ENCODE results near the gene MED13L.

The MED13L gene

GRCh38 chr12:116077431-116077830, 200.1 kb downstream of the MED13L start:
- no peak for DNase-seq

GRCh38 chr12:116076399-116076798, 201.1 kb downstream of the MED13L start:
- DNase-seq: no peak

DNA sequence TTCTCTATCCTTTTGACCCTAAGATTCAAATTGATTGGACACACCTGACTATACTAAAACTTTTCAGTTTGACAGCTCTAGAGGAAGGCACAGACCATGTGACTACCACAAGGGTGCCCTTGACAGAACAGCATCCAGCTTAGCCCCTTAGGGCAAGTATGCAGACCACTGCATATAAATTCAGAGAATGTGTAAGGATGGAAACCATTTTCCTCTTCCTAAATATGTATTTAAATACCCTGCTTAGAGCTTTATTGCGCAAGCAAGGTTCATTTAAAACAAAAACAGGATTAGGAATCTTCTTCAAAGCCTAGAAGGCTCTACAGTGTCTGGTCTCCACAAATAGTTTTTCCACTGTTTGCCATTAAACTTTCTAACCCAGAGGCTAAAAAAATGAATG, 202.8 kb downstream of the MED13L start:
- no peak for DNase-seq

GRCh38 chr12:116071555-116072230, 205.8 kb downstream of the MED13L start:
- DNase-seq: no peak

DNA sequence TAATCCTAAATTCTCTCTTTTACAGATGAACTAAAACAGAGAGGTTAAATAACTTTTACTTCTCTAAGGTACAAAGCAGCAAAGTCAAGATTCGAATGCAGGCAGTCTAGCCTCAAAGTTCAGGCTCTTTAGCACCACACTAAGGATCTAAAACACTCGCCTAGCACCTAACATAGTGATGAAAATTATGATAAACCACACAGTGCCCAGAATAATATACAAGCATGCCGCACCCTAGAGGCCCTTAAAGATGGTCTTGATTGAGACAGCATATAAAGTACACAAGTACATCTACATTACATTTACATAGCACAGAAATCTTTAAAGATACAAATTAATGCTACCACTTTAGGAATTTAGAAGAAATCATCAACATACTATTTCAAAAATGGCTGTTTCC, 207.0 kb downstream of the MED13L start:
- DNase-seq: no peak

- no peak for DNase-seq
These were observed 207.6 kb downstream of the MED13L start for GRCh38 chr12:116069943-116070342.

DNA sequence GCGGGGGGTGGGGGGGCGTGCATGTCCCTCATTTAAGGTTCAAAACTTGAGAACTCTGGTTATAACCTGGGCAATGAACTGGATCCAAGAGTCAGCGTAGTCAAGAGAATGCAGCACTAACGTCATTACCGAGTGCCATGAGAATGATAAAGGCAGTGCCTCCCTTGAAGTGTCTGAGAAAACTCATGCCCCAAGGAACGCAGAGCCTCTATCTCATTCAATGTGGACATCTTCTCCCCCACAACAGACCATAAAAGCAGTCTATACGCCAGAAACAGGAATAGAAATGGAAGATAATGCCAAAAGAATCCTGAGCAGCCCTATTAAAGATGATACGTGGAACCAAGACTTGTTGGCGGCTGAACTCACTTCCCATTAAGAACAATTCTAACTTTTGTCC, 208.6 kb downstream of the MED13L start:
- DNase-seq: no peak

DNA sequence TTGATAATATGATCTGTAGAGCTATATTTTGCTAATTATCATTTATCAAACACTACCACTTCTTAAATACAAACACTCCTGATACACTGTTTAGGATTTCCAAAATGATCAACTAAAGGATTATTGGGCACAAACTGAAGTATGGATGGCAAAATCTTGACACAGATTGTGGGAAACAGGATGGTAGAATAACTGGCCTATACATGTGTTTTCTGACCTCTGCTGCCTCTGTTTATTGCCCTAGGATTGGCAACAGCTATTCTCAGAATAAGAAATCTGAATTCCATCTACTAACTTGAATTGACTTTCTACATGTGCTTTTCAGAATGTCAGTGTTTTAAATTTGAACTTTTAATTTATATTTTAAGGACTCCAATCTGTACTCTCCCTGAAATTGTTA, 209.1 kb downstream of the MED13L start:
- DNase-seq: no peak

DNA sequence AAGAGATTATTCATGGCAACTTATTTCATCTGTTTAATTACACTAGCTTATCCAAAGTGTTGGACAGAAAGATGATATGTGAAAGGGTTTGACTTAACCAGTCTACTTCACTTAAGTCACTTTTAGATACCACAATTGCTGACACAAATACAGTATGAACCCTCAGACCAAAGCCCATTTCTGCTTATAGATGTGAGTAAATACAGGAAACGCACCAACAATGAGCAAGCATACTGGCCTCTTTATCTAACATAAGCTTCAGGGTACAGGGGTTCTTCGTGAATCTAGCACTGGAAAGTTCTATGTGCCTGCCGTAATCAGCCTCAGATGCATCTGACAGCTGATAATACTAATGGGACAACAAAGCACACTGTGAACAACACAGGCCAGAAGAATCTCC, 209.6 kb downstream of the MED13L start:
- DNase-seq: no peak

DNA sequence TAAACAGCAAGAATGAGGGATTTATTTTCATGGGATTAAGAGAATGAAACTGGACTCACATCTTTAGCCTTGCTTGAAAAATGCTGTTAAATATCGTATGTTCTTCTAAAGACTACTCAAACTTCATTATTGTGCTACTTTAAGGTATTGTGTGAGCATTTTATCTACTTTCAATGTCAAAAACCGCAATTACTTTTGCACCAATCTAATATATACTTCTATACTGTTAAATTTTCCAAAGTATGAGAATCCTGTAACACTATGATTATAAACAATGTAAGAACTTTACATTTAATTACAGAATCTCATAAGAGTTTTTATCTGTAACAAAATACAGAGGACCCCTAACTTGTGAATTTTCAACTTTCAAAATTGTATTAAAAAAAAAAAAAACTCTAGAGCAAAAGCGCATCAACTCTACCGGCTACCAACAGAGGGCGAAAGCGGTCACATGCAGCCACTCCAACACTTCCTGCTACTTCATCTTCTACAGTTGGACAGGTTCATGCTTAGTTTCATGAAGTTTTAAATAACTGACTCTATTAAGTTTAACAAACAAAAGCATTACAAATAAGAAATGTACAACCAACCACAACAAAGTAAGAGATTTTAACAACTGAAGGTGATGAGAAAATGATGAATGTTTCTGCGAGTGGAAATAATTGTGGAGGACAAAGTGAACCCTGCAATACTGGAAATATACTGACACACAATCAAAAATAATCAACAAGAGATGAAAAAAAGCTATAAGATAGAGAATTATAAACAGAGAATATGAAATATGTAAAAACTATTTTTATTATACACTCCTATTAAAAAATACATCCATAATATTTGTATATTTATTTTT, 210.9 kb downstream of the MED13L start:
- DNase-seq: no peak

DNA sequence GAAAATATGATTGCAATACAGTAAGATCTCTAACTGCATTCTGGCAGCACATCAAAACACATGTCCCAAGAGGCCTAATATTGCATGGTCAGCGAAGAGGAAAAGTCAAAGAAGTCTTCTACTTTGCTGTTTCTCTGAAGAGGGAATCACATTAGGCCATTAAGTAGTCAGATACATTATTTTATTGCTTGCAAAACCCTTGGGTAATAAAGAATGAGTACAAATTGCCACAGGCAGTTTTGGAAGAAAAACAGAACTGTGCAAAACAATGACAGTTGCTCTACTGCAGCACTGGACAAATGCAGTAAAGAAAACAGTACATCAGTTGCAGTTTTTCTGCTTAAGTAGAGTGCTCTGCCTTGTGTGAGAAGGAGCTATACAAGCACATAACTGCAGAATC, 211.9 kb downstream of the MED13L start:
- DNase-seq: no peak

GRCh38 chr12:116064493-116064892, 213.0 kb downstream of the MED13L start:
- no peak for DNase-seq

DNA sequence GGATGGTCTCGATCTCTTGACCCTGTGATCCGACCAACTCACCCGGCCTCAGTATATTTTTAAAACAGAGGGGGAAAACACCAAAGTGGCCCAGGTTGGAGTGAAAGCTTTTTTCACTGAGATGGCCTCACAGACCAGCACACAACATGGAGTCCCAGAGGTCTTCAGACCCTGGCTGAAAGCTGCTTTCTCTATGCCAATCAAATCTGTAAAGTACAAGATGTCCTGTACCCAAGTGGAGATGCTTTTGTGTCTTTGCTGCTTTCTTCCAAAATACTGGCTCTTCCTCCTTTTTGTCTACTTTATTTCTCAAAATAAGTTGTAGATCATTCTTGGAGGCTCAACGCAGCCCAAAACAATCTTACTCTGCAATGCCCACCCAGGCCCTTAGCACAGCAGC, 214.8 kb downstream of the MED13L start:
- DNase-seq: no peak

DNA sequence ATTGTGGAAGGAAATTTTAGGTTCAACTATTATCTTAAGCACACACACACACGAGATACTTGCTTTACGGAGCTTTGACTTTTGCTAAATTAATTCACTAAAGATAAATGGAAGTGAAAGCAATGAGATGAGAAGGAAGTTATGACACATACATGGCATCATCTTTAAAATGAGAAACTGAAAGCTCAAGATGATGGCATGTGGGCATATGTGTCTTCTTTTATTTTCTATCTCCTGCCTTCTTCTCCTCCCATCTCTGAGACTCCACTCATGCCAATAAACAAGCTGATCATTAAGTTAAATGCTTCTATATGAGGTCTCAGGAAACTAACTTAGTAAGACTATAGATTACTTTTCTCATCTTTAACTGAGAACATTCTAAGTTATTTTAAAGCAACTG, 216.7 kb downstream of the MED13L start:
- DNase-seq: no peak

DNA sequence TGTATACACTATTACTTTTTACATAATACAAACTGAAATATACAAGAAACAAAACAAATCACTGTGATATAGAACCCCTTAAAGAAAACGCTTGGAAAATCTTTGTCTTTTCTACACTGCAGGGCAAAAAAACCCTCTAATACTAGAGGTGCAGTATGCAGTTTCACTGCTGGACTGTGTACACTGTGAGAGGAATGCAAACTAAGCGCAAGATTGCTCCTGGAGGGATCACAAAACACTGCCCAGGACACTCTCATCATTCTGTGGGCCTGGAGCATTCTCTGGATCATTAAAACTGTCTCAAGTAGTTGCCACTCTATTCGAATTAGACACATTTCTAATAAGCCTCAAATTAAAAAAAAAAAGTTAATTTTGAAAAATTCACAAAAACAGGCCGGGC, 217.6 kb downstream of the MED13L start:
- DNase-seq: no peak

- no peak for DNase-seq
These were observed 218.9 kb downstream of the MED13L start for GRCh38 chr12:116058574-116058973.

GRCh38 chr12:116057356-116057755, 220.1 kb downstream of the MED13L start:
- no peak for DNase-seq

DNA sequence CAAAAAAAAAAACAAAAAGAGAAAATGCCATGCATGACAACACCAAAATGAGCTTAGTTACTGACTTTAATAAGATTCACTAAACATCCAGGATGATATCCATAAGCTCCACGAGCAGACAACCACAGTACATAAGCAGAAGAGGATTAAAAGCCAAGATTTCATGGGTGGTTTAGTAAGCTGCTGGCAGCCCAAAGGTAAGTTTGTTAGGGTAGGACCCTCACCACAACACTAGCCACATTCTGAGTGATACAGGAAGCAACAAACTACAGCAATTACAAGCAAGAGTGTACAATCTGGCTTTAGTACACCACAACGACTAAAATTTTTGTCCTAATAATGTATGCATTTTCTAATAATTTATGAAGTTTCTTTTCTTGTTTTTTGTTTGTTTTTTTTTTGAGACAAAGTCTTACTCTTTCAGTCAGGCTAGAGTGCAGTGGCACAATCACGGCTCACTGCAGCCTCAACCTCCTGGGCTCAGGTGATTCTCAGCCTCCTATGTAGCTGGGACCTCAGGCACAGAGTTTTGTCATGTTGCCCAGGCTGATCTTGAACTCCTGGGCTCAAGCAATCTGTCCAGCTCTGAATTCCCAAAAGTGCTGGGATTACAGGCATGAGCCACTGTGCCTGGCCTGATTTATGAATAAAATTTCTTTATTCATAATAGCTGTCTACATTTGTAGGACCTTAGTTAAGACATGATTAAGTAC, 221.4 kb downstream of the MED13L start:
- no peak for DNase-seq

GRCh38 chr12:116054280-116054679, 223.2 kb downstream of the MED13L start:
- no peak for DNase-seq

- DNase-seq: no peak
These were observed 223.9 kb downstream of the MED13L start for GRCh38 chr12:116053479-116054200.

DNA sequence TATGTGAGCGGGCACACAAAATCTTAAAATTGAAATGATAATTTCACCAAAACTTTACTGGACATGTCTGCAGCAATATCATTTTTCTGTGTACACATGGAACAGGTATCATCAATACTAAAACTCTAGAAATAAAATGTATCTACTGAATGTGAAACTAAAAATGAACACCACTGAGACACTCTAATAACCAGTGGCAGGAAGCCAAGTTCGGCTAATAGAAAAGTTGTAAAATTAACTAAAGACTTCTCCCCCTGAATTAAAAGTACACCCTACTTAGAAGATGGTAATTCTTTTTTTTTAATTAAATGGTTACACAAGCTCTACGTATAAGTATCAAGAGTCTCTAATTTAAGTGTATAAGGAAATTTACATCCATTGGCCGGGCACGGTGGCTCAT, 227.2 kb downstream of the MED13L start:
- DNase-seq: no peak

GRCh38 chr12:116048879-116049278, 228.6 kb downstream of the MED13L start:
- DNase-seq: no peak

GRCh38 chr12:116046039-116046438, 231.5 kb downstream of the MED13L start:
- no peak for DNase-seq
